GM12878 (cell line): ENCODE data around the gene SSX2IP. TPM values are rescaled to one million over a fixed set of nuclear protein-coding genes. Genes with fewer than 3 reads are reported as not detected.

Experiments
- BHLHE40 ChIP-seq, 2 experiments: fragments of 450-650 bp in 1 of 2; IDR thresholded peaks; 2 replicates each; pipeline ENCODE4 v1.6.1; 2011 to 2017; ENCODE audit warnings: low read depth in 2 of 2, borderline replicate concordance in 1 of 2, improper control_type of control experiment in 1 of 2, low read length in 1 of 2, mild to moderate bottlenecking in 1 of 2
- BRCA1 ChIP-seq: IDR thresholded peaks from 2 replicates; pipeline ENCODE4 v1.6.1; 2011; ENCODE audit warnings: low read depth, low read length, improper control_type of control experiment
- CBX3 ChIP-seq: fragments of 200-600 bp; sonication (generic); IDR thresholded peaks from 2 replicates; pipeline ENCODE4 v1.6.1; 2016; ENCODE audit warnings: low read depth, borderline replicate concordance
- EED ChIP-seq: sonication (generic); IDR thresholded peaks from 2 replicates; pipeline ENCODE4 v1.6.1; 2016; ENCODE audit warnings: antibody characterized with exemption, low read depth
- IKZF2 ChIP-seq, 2 experiments: fragments of 450-650 bp; IDR thresholded peaks; 2 replicates each; pipeline ENCODE4 v1.6.1; 2017; ENCODE audit warnings: mild to moderate bottlenecking in 2 of 2, moderate library complexity in 2 of 2
- JUND ChIP-seq: IDR thresholded peaks from 2 replicates; pipeline ENCODE4 v1.6.1; 2012; ENCODE audit warnings: low read depth, mild to moderate bottlenecking, low read length, improper control_type of control experiment, moderate library complexity
- MYC ChIP-seq: IDR thresholded peaks from 2 replicates; pipeline ENCODE4 v1.6.1; 2011; ENCODE audit warnings: mild to moderate bottlenecking, low read length, moderate library complexity, inconsistent platforms; ENCODE audit not compliant: insufficient read depth, insufficient replicate concordance, insufficient read length, severe bottlenecking
- NFIC ChIP-seq: IDR thresholded peaks from 2 replicates; pipeline ENCODE4 v1.6.1; 2012; ENCODE audit warnings: low read depth, mild to moderate bottlenecking, inconsistent platforms, low read length, moderate library complexity
- NFXL1 ChIP-seq: fragments of 450-650 bp; IDR thresholded peaks from 2 replicates; pipeline ENCODE4 v1.6.1; 2017; ENCODE audit warnings: antibody characterized with exemption, mild to moderate bottlenecking, borderline replicate concordance
- PKNOX1 ChIP-seq: fragments of 450-650 bp; IDR thresholded peaks from 2 replicates; pipeline ENCODE4 v1.6.1; 2016; ENCODE audit warnings: mild to moderate bottlenecking
- PML ChIP-seq: IDR thresholded peaks from 2 replicates; pipeline ENCODE4 v1.6.1; 2012; ENCODE audit warnings: low read length, inconsistent platforms
- RAD51 ChIP-seq: fragments of 450-650 bp; IDR thresholded peaks from 2 replicates; pipeline ENCODE4 v1.6.1; 2016; ENCODE audit warnings: moderate library complexity, mild to moderate bottlenecking, inconsistent platforms
- RCOR1 ChIP-seq: conservative IDR thresholded peaks from 2 replicates; pipeline ENCODE4 v1.6.1; 2012; ENCODE audit warnings: low read depth, low read length, improper control_type of control experiment
- RUNX3 ChIP-seq: IDR thresholded peaks from 2 replicates; pipeline ENCODE4 v1.6.1; 2012; ENCODE audit warnings: low read length, inconsistent platforms
- SIN3A ChIP-seq: IDR thresholded peaks from 2 replicates; pipeline ENCODE4 v1.6.1; 2012; ENCODE audit warnings: low read depth, low read length, improper control_type of control experiment
- SIX5 ChIP-seq: IDR thresholded peaks from 2 replicates; pipeline ENCODE4 v1.6.1; 2011; ENCODE audit warnings: mild to moderate bottlenecking, low read depth, low read length, moderate library complexity; ENCODE audit not compliant: severe bottlenecking
- SREBF1 ChIP-seq: IDR thresholded peaks from 2 replicates; pipeline ENCODE4 v1.6.1; 2012; ENCODE audit warnings: mild to moderate bottlenecking, low read length
- TCF12 ChIP-seq: IDR thresholded peaks from 2 replicates; pipeline ENCODE4 v1.6.1; 2011; ENCODE audit warnings: low read depth, mild to moderate bottlenecking, low read length
- TCF7 ChIP-seq: IDR thresholded peaks from 2 replicates; pipeline ENCODE4 v1.6.1; 2014; ENCODE audit warnings: antibody characterized with exemption, borderline replicate concordance
- USF2 ChIP-seq: IDR thresholded peaks from 2 replicates; pipeline ENCODE4 v1.6.1; 2011; ENCODE audit warnings: low read depth, low read length, improper control_type of control experiment, borderline replicate concordance
- ZBTB40 ChIP-seq: fragments of 450-650 bp; IDR thresholded peaks from 2 replicates; pipeline ENCODE4 v1.6.1; 2016; ENCODE audit warnings: mild to moderate bottlenecking, moderate library complexity, borderline replicate concordance
- ZNF207 ChIP-seq: fragments of 450-650 bp; IDR thresholded peaks from 2 replicates; pipeline ENCODE4 v1.6.1; 2014; ENCODE audit warnings: antibody characterized with exemption, mild to moderate bottlenecking, borderline replicate concordance
- ZSCAN29 ChIP-seq: fragments of 450-650 bp; IDR thresholded peaks from 2 replicates; pipeline ENCODE4 v1.6.1; 2017; ENCODE audit warnings: mild to moderate bottlenecking, moderate library complexity
- polyA plus RNA-seq, 11 experiments: library from polyadenylated mRNA; depleted of rRNA in 4 of 11; unstranded in 6 of 11; stranded (reverse) in 5 of 11; fragments of >200 nt; fragmentation: Nextera tagmentation in 4 of 11; fragmentation: Illumina TruSeq in 1 of 11; extraction: Ambion mirVana in 4 of 11; extraction: Trizol in 1 of 11; gene quantifications; 1 replicate in 1 of 11; 2 replicates in 10 of 11; pipeline versions ENCODE4 v1.2.1 to v1.2.3, GENCODE V29; 2011 to 2016; ENCODE audit warnings: inconsistent platforms in 2 of 11, missing spikeins in 2 of 11, low read depth in 1 of 11
- total RNA-seq, 4 experiments: library from RNA; depleted of rRNA in 3 of 4; stranded (reverse); fragments of >200 nt in 3 of 4; fragmentation: Illumina TruSeq in 1 of 4; extraction: Trizol in 1 of 4; gene quantifications; 2 replicates each; pipeline versions ENCODE4 v1.2.1 to v1.2.3, GENCODE V29; 2013 to 2021

The SSX2IP gene
- total and polyA plus RNA-seq, 10 of the 15 experiments (the other 5 are each of a cell fraction or from before 2014, with no cell fraction given) = 3.3 to 14.0 (median 10.4) TPM

GRCh38 chr1:84620720-84621313, 69.4 kb downstream of the SSX2IP start (continued):
- TF ChIP-seq EED (0 out of 2 replicates have a peak, but pooled peaks have one; percentile 48), PML (no peak; the same call in 1 of the 2 replicates), TCF12 (no peak), ZSCAN29 (no peak), NFIC (no peak), BHLHE40 (IDR thresholded peaks at IDR 0.05; ENCODE audit: borderline replicate concordance in 1 of 2, low read depth in 2 of 2, low read length in 1 of 2) (peak in 1 of 2 experiments; percentile 57; a peak in 2 of 4 replicates), PKNOX1 (no peak), SREBF1 (no peak), SIX5 (no peak), USF2 (no peak), CBX3 (no peak), RUNX3 (peak; percentile 28; the same call in 1 of the 2 replicates), JUND (no peak), MYC (no peak), ZBTB40 (no peak), TCF7 (no peak), BRCA1 (no peak), IKZF2 (IDR thresholded peaks at IDR 0.05) (peak; percentile 23 to 25; a peak in 1 of 4 replicates), RCOR1 (no peak), ZNF207 (0 out of 2 replicates have a peak, but pooled peaks have one; percentile 35), SIN3A (no peak), NFXL1 (no peak), RAD51 (no peak)
